IMR-90 (cell line): ENCODE measurements around the gene TMEM204. TPM values are rescaled to one million over a fixed set of nuclear protein-coding genes. Genes with fewer than 3 reads are reported as not detected.

Experiments
- ATAC-seq: fragments of 200-7000 bp; cut with Tn5 transposase; 2 replicates; pipeline ENCODE4 v1.9.1; 2020; ENCODE audit warnings: low read depth, mild to moderate bottlenecking, moderate library complexity
- BruUV-seq: library from RNA; stranded (reverse); fragments of 400-500 nt; replicated peaks from 2 replicates; lab custom pipeline; 2021; lab: Mats Ljungman, UMichigan
- CTCF ChIA-PET: fragments of 300-600 bp; formaldehyde crosslinking; extraction: SDS; loops from one replicate; lab custom pipeline; 2021; ENCODE audit warnings: antibody characterized with exemption; lab: Yijun Ruan, JAX
- POLR2A ChIA-PET: fragments of 300-600 bp; sonication (Branson Sonifier 250); formaldehyde crosslinking; loops from one replicate; lab custom pipeline; 2022; ENCODE audit warnings: antibody characterized with exemption; ENCODE audit not compliant: unreplicated experiment; lab: Charles Lee
- DNase-seq: peaks from one replicate; pipeline ENCODE4 v3.0.0; 2013
- H2AFZ ChIP-seq: replicated peaks from 2 replicates; pipeline ENCODE3; 2013; ENCODE audit warnings: low read length, mild to moderate bottlenecking; ENCODE audit not compliant: poor library complexity
- H2AK5ac ChIP-seq: 2 replicates; pipeline ENCODE4 v1.6.1; 2013; ENCODE audit warnings: low read depth, low read length, inconsistent platforms
- H2AK9ac ChIP-seq: replicated peaks from 2 replicates; pipeline ENCODE3; 2013; ENCODE audit warnings: mild to moderate bottlenecking, low read depth, low read length, moderate library complexity; ENCODE audit not compliant: poor library complexity
- H2BK120ac ChIP-seq: 2 replicates; pipeline ENCODE4 v1.6.1; 2013; ENCODE audit warnings: low read depth, low read length, inconsistent platforms
- H2BK15ac ChIP-seq: 3 replicates; pipeline ENCODE4 v1.6.1; 2013; ENCODE audit warnings: low read depth, low read length, inconsistent platforms
- H2BK20ac ChIP-seq: 2 replicates; pipeline ENCODE4 v1.6.1; 2013; ENCODE audit warnings: low read depth, mild to moderate bottlenecking, inconsistent platforms, low read length, moderate library complexity
- H2BK5ac ChIP-seq: 2 replicates; pipeline ENCODE4 v1.6.1; 2013; ENCODE audit warnings: mild to moderate bottlenecking, low read depth, low read length, inconsistent platforms; ENCODE audit not compliant: poor library complexity, severe bottlenecking
- H3K14ac ChIP-seq: replicated peaks from 2 replicates; pipeline ENCODE4 v1.6.1; 2013; ENCODE audit warnings: low read depth, low read length, inconsistent platforms
- H3K18ac ChIP-seq: 2 replicates; pipeline ENCODE4 v1.6.1; 2013; ENCODE audit warnings: low read depth, low read length, control low read depth
- H3K23ac ChIP-seq: 2 replicates; pipeline ENCODE4 v1.6.1; 2013; ENCODE audit warnings: low read depth, low read length, inconsistent platforms
- H3K27ac ChIP-seq: 2 replicates; pipeline ENCODE4 v1.5.1; 2013; ENCODE audit warnings: mild to moderate bottlenecking, control low read depth, low read length; ENCODE audit not compliant: insufficient read depth
- H3K27me3 ChIP-seq: 2 replicates; pipeline ENCODE4 v1.6.1; 2013; ENCODE audit warnings: low read length; ENCODE audit not compliant: control insufficient read depth, insufficient read depth
- H3K36me3 ChIP-seq: 2 replicates; pipeline ENCODE4 v1.6.1; 2013; ENCODE audit warnings: low read length, mixed read lengths; ENCODE audit not compliant: control insufficient read depth, insufficient read depth
- H3K4ac ChIP-seq: 2 replicates; pipeline ENCODE4 v1.6.1; 2013; ENCODE audit warnings: low read depth, low read length, inconsistent platforms
- H3K4me1 ChIP-seq: 2 replicates; pipeline ENCODE4 v1.6.1; 2013; ENCODE audit warnings: low read length, mixed read lengths; ENCODE audit not compliant: control insufficient read depth, insufficient read depth
- H3K4me2 ChIP-seq: 2 replicates; pipeline ENCODE4 v1.6.1; 2013; ENCODE audit warnings: low read depth, mild to moderate bottlenecking, control low read depth, low read length, moderate library complexity
- H3K4me3 ChIP-seq: 2 replicates; pipeline ENCODE4 v1.5.1; 2013; ENCODE audit warnings: low read depth, mild to moderate bottlenecking, control low read depth, low read length, moderate library complexity; ENCODE audit not compliant: insufficient read depth
- H3K56ac ChIP-seq: 2 replicates; pipeline ENCODE4 v1.6.1; 2013; ENCODE audit warnings: low read length, inconsistent platforms; ENCODE audit not compliant: insufficient read depth; ENCODE audit errors: extremely low read depth
- H3K79me1 ChIP-seq, 2 experiments: 2 replicates each; pipeline ENCODE4 v1.6.1; 2013; ENCODE audit warnings: low read length in 2 of 2, inconsistent platforms in 1 of 2, low read depth in 1 of 2
- H3K9ac ChIP-seq: 2 replicates; pipeline ENCODE4 v1.6.1; 2013; ENCODE audit warnings: low read depth, low read length, control low read depth
- H3K9me1 ChIP-seq: 2 replicates; pipeline ENCODE4 v1.6.1; 2013; ENCODE audit warnings: low read length, inconsistent platforms; ENCODE audit not compliant: insufficient read depth
- H3K9me3 ChIP-seq: 2 replicates; pipeline ENCODE4 v1.6.1; 2013; ENCODE audit warnings: low read length; ENCODE audit not compliant: control insufficient read depth, insufficient read depth
- H4K20me1 ChIP-seq: 2 replicates; pipeline ENCODE4 v1.6.1; 2013; ENCODE audit warnings: low read length, inconsistent platforms; ENCODE audit not compliant: insufficient read depth
- H4K5ac ChIP-seq: 2 replicates; pipeline ENCODE4 v1.6.1; 2013; ENCODE audit warnings: mild to moderate bottlenecking, low read depth, low read length, control low read depth
- H4K8ac ChIP-seq, 2 experiments: 2 replicates each; pipeline ENCODE4 v1.6.1; 2013; ENCODE audit warnings: low read depth in 2 of 2, low read length in 2 of 2, control low read depth in 1 of 2, inconsistent platforms in 1 of 2
- H4K91ac ChIP-seq: 2 replicates; pipeline ENCODE4 v1.6.1; 2013; ENCODE audit warnings: low read depth, low read length, inconsistent platforms; ENCODE audit not compliant: insufficient read depth
- BHLHE40 ChIP-seq: fragments of 150-350 bp; IDR thresholded peaks from 2 replicates; pipeline ENCODE4 v1.6.1; 2016; ENCODE audit warnings: mild to moderate bottlenecking, low read depth, low read length
- CEBPB ChIP-seq: IDR thresholded peaks from 2 replicates; pipeline ENCODE4 v1.6.1; 2012; ENCODE audit warnings: low read depth, low read length, improper control_type of control experiment
- CHD1 ChIP-seq: IDR thresholded peaks from 2 replicates; pipeline ENCODE4 v1.6.1; 2012; ENCODE audit warnings: low read depth, low read length, improper control_type of control experiment
- CTCF ChIP-seq: conservative IDR thresholded peaks from 2 replicates; pipeline ENCODE4 v1.5.1; 2012; ENCODE audit warnings: mild to moderate bottlenecking, low read depth, low read length, improper control_type of control experiment
- MAFK ChIP-seq: IDR thresholded peaks from 2 replicates; pipeline ENCODE4 v1.6.1; 2012; ENCODE audit warnings: low read depth, low read length, improper control_type of control experiment
- POLR2A ChIP-seq: IDR thresholded peaks from 2 replicates; pipeline ENCODE4 v1.6.1; 2012; ENCODE audit warnings: mild to moderate bottlenecking, low read depth, low read length
- RAD21 ChIP-seq: IDR thresholded peaks from 2 replicates; pipeline ENCODE4 v1.6.1; 2012; ENCODE audit warnings: low read length, improper control_type of control experiment
- RCOR1 ChIP-seq: IDR thresholded peaks from 2 replicates; pipeline ENCODE4 v1.6.1; 2012; ENCODE audit warnings: mild to moderate bottlenecking, low read length, improper control_type of control experiment; ENCODE audit not compliant: insufficient replicate concordance
- RFX5 ChIP-seq: IDR thresholded peaks from 2 replicates; pipeline ENCODE4 v1.8.0; 2012; ENCODE audit warnings: low read depth, mild to moderate bottlenecking, low read length, moderate library complexity
- SMC3 ChIP-seq: fragments of 150-350 bp; IDR thresholded peaks from 2 replicates; pipeline ENCODE4 v1.6.1; 2016; ENCODE audit warnings: low read depth, mild to moderate bottlenecking, antibody characterized with exemption, low read length, moderate library complexity
- USF2 ChIP-seq: fragments of 150-350 bp; IDR thresholded peaks from 2 replicates; pipeline ENCODE4 v1.6.1; 2017; ENCODE audit warnings: mild to moderate bottlenecking, antibody characterized with exemption, low read length, low read depth
- WGBS, 2 experiments: methylation state at CpG; one replicate each; pipeline versions ENCODE4 v1.1.5 to v1.1.7; 2013; ENCODE audit warnings: missing lambda C conversion rate in 2 of 2; ENCODE audit not compliant: insufficient read length in 1 of 2; ENCODE audit errors: extremely low coverage in 2 of 2; 5-methylcytosine and 5-hydroxymethylcytosine counted together
- dilution Hi-C: fragments of 300-500 bp; cut with HindIII; formaldehyde crosslinking; loops from one replicate; pipeline ENCODE4 v1.14.3; 2018; ENCODE audit warnings: low sequenced_read_pairs; ENCODE audit not compliant: unreplicated experiment
- in situ Hi-C: fragments of 300-500 bp; cut with MboI; formaldehyde crosslinking; loops from 3 replicates; pipeline ENCODE4 v1.14.3; 2019; ENCODE audit warnings: low sequenced_read_pairs, inconsistent platforms, mixed read lengths
- intact Hi-C: fragments of 100-400 bp; cut with micrococcal nuclease; formaldehyde crosslinking; loops from 2 replicates; pipeline ENCODE4 v1.10.0; 2022
- polyA plus RNA-seq, 3 experiments: library from polyadenylated mRNA; depleted of rRNA; stranded (reverse); fragments of >200 nt; gene quantifications; 2 replicates each; pipeline ENCODE4 v1.2.3, GENCODE V29; 2012; ENCODE audit warnings: low replicate concordance in 1 of 3
- total RNA-seq: library from RNA; depleted of rRNA; stranded (reverse); fragments of >200 nt; gene quantifications from 2 replicates; pipeline ENCODE4 v1.2.3, GENCODE V29; 2012

The TMEM204 gene
- total and polyA plus RNA-seq, 2 of the 4 experiments (the other 2 are of a cell fraction), result 7.0 to 12.3 TPM

GRCh38 chr16:1545044-1546040 is 11.9 kb downstream of the TMEM204 start (continued):
- TF ChIP-seq CTCF, result no peak

GRCh38 chr16:1546430-1546829 is 13.0 kb downstream of the TMEM204 start:
- BruUV-seq, result no TSS peak
- Histone ChIP-seq H3K27me3 (no peaks in the 10 kb centered on the region), H3K4me2 (no peak overlapping the region), H3K56ac (no peak overlapping the region), H4K20me1 (no peaks in the 10 kb centered on the region), H3K36me3 (peaks cover 20% of the 10 kb centered on the region; the same call in 1 of the 2 replicates), H2AFZ (no peak overlapping the region), H4K5ac (no peak overlapping the region), H3K23ac (no peak overlapping the region), H2BK5ac (no peak overlapping the region), H2BK20ac (no peak overlapping the region), H3K4me1 (peaks cover 3% of the 10 kb centered on the region; the same call in 1 of the 2 replicates), H3K27ac (no peak overlapping the region), H2AK9ac (no peak overlapping the region), H3K18ac (no peak overlapping the region), H2AK5ac (no peak overlapping the region), H3K9me3 (no peaks in the 10 kb centered on the region), H3K9me1 (0 out of 2 replicates have a peak, but pooled peaks cover 9% of the 10 kb centered on the region), H3K4me3 (no peak overlapping the region), H3K4ac (no peak overlapping the region), H2BK120ac (no peak overlapping the region), H3K79me1 (peaks cover 6 to 44% of the 10 kb centered on the region in 2 experiments; a peak in 3 of 4 replicates), H4K91ac (no peak overlapping the region), H4K8ac (no peak overlapping the region), H2BK15ac (no peak overlapping the region), H3K14ac (no peak overlapping the region), H3K9ac (no peak overlapping the region)
- POLR2A ChIA-PET, result no interaction called here
- WGBS, 2 experiments, result 89% methylated on average over 9 of the region's 16 CpGs; no CpG with 5 or more reads in 1 of the 2 experiments
- no peak for ATAC-seq
- dilution Hi-C loops (no loop called here), intact Hi-C loops (no loop called here), in situ Hi-C loops (no loop called here)
- CTCF ChIA-PET, result interaction anchor here (0.6 kb wide), 1 partner anchor 11 kb away, joined by 3 read pairs; no protein-coding TSS in a partner anchor
- no peak for DNase-seq
- no peak for TF ChIP-seq CHD1
- no peak for TF ChIP-seq RAD21
- no peak for TF ChIP-seq RFX5
- TF ChIP-seq POLR2A, result no peak
- no peak for TF ChIP-seq MAFK
- TF ChIP-seq CEBPB, result no peak
- no peak for TF ChIP-seq RCOR1
- TF ChIP-seq BHLHE40, result no peak
- TF ChIP-seq USF2, result no peak
- TF ChIP-seq SMC3, result no peak
